GM19324 (cell line): ENCODE data around the gene TREML2.
"Not testable (repeated sequence)": the region's sequence is repeated elsewhere in the genome, so short reads cannot be mapped to it uniquely, and the experiment has no call there.

Experiments used
- ATAC-seq: cut with Tn5 transposase; IDR thresholded peaks from one replicate; pipeline ENCODE4 v1.9.1; 2021; ENCODE audit warnings: mild to moderate bottlenecking, moderate library complexity; ENCODE audit not compliant: unreplicated experiment, low FRiP score

TREML2 gene

DNA sequence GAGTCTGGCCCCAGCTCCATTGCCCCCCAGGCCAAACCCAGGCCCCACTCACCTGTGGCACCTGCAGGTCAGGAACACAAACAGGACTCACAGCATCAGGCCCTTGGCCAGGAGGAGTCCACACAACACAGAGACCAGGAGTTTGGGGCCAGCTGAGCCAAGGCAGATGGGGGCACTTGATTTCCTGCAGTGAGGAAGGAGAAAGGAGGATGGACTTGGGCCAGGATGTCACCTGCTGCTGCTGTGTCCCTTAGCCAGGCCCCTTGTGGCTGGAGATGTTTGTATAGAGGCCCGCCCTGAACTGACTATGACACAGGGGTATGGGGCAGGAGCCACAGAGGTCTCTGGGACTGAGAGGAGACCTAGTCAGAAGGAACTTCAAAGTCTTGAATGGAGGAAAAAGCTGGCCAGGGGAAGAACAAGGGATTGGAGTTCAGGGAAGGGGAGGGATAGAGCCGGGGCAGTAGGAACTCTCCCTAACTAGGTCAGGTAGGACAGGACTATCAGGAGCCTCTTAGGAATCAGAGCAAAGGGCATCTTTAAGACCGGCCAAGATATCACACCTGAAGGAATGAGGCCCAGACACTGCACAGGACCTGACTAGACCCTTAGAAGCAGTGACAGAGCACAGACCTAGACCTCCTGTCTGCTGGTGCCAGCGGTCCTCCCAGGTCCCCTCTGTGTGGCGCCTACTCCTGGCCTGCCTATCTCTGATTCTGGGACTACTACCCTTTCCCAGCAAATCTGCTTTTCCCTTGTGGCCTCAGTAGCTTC lies 8.8 kb upstream of the TREML2 start:
- no peak for ATAC-seq

DNA sequence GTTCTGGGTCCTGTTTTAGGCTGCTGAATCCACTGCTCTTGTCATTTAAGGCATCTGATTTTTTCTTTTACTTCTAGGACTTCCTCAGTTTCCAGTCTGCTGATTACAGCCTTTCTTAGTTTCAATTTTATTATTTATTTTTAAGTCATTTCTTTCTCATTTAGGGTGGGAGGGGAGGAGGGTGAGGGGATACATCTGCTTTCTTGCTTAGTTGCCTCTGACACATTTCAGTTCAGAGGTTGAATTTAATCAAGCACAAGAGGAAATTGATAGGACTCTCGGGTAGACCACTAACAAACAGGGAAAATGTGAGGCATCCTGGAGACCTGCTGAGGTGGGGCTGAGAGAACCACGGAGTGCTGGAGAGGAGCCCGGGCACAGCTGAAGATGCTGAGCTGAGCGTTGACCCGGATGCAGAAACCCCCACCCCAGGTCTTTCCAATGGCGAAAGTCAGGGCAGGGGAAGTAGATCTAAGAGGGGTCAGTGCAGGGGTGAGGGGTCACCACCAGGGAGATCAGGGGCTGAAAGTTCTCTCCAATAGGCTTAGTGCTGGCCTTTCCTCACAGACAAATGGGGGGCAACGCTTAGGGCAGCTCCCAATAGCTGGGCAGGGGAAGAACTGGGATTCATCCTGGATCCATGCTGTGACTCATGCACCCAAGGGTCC lies 7.6 kb upstream of the TREML2 start:
- ATAC-seq, result no peak

GRCh38 chr6:41204156-41204555 lies 3.2 kb upstream of the TREML2 start:
- no peak for ATAC-seq

DNA sequence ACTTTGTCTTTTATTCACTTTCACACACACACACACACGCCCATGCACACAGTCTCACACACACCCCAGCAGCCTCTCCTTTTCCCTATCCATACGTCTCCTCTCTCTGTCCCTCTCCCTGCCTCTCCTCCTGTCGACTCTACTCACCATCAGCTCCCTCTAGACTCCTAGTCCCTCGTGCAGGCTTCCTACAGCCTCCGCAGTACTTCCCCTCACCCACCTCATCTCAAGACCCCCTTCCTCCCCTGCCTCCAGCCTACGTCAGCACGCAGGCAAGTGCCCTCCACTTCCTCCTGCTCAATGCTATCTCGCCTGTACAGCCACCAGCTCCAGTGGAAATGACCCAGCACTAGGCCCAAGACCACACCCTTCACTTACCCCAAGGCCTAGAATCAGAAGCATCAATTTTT lies 820 bp upstream of the TREML2 start:
- no peak for ATAC-seq

DNA sequence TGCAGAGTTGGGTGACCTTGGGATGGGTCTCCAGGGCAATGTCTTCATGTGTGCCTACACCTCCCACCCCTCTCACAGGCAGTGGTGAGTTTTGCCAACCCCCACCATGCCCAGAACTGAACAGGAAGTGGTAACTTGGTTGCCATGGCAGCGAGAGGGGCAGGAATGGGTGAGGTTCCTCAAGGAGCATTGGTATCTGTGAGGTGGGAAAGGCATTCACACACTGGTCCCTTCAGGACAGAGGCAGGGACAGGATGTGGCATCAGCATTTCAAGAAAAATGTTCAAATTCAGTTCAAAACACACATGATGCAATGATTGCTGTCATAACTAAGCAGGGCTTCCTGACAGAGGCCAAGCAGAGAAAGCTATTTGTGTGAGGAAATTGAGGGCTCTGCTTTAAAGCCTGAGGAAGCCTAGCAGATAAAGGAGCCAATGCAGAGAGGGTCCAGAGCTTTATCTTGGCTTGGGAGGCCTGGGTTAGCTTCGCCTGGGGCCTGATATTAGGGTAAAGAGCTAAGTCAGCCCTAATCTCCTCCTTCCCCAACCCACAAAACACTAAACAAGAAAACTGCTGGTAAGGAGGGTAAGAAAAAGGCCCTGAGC lies 551 bp downstream of the TREML2 start:
- ATAC-seq, result no peak

DNA sequence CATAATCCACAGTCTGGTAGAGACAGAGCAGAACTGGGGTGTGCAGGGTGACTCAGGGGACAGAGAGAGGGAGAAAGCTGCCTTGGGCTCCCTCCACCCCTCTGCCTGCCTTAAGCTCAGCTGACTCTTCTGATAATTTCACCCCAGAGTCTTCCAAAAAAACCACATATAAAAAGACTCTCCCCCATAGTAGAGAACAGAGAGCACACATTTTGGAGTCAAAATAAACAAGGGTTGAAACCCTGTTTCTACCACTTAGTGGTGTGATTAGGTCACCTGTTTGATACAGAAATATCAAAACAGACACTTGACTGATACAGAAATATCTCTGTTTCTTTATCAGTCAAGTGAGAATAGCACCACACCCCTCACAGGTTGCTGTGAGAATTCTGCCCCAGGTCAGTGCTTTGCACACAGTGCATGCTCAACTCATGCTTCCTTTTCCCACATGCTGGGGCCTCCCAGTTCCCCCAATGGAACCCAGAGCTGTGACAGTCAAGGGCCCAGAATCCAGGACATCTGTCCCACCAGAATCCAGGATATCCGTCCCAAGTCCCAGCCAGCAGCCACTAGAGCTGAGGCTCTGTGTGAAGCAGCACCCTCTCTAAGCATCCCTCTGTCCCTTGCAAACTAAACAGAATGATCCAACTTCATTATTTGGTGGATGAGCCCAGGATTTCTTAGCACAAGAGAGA lies 1.2 kb downstream of the TREML2 start:
- ATAC-seq, result no peak

DNA sequence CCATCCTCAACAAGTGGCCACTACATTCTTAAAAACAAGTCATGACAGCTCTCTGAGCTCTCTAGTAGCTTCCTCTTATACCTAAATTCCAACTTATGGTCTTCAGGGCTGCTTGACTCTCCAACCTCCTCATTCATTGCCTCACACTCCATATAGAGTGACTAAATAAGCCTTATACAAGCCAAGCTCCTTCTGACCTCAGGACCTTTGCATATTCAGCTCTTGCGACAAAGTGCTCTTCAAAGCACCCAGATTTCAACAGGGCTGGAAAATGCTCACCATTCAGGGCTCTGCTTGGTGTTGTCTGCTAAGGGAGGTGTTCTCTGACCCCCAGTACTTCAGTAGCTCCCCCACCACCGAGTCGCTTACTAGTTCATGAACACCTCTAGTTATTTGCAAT lies 3.7 kb downstream of the TREML2 start:
- no peak for ATAC-seq

- no peak for ATAC-seq
These were observed 6.6 kb downstream of the TREML2 start for GRCh38 chr6:41194386-41194785.

DNA sequence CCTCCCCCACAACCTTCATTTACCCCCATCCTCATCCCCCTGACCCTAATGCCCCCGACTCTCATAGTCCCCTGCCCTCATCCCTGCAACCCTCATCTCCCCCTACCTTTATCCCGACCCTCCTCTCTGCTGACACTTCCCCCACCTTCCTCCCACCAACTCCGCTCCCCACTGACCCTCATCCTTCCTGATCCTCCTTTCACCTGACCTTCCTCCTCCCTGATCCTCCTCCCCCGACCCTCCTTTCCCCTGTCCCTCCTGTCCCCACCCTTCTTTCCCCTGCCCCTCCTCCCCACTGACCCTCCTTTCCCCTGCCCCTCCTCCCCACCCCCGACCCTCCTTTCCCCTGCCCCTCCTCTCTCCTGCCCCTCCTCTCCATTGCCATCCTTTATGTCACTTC lies 7.1 kb downstream of the TREML2 start:
- ATAC-seq, result no peak

GRCh38 chr6:41193171-41193734 lies 7.7 kb downstream of the TREML2 start:
- no peak for ATAC-seq

GRCh38 chr6:41191569-41191968 lies 9.4 kb downstream of the TREML2 start:
- ATAC-seq, result no peak

- ATAC-seq, result no peak
These were observed 10.2 kb downstream of the TREML2 start for GRCh38 chr6:41190791-41191190.

GRCh38 chr6:41189967-41190366 lies 11.0 kb downstream of the TREML2 start:
- no peak for ATAC-seq

- not testable (repeated sequence) for ATAC-seq
These were observed 11.9 kb downstream of the TREML2 start for GRCh38 chr6:41189046-41189445.

GRCh38 chr6:41187924-41188886 lies 12.7 kb downstream of the TREML2 start:
- ATAC-seq, result no peak

GRCh38 chr6:41186031-41186562 lies 14.9 kb downstream of the TREML2 start:
- no peak for ATAC-seq

GRCh38 chr6:41184761-41185160 lies 16.2 kb downstream of the TREML2 start:
- no peak for ATAC-seq

GRCh38 chr6:41182069-41183034 lies 18.6 kb downstream of the TREML2 start:
- ATAC-seq, result no peak
